HEK293T (cell line): ENCODE measurements around the gene AHI1.

Source experiments
- ARNT ChIP-seq: fragments of 450-650 bp; IDR thresholded peaks from 2 replicates; pipeline ENCODE4 v1.6.1; 2017; ENCODE audit warnings: mild to moderate bottlenecking
- FOXA1 ChIP-seq: fragments of 450-650 bp; IDR thresholded peaks from 2 replicates; pipeline ENCODE4 v1.6.1; 2016; ENCODE audit warnings: mild to moderate bottlenecking
- FOXK2 ChIP-seq: fragments of 450-650 bp; IDR thresholded peaks from 2 replicates; pipeline ENCODE4 v1.6.1; 2016; ENCODE audit warnings: mild to moderate bottlenecking
- NFRKB ChIP-seq: fragments of 450-650 bp; IDR thresholded peaks from 2 replicates; pipeline ENCODE4 v1.6.1; 2016; ENCODE audit warnings: mild to moderate bottlenecking, moderate library complexity
- SP1 ChIP-seq: fragments of 450-650 bp; IDR thresholded peaks from 2 replicates; pipeline ENCODE4 v1.6.1; 2017
- SUZ12 ChIP-seq: fragments of 450-650 bp; IDR thresholded peaks from 2 replicates; pipeline ENCODE4 v1.6.1; 2016; ENCODE audit warnings: mild to moderate bottlenecking
- ZNF384 ChIP-seq: fragments of 450-650 bp; IDR thresholded peaks from 2 replicates; pipeline ENCODE4 v1.6.1; 2016

DNA sequence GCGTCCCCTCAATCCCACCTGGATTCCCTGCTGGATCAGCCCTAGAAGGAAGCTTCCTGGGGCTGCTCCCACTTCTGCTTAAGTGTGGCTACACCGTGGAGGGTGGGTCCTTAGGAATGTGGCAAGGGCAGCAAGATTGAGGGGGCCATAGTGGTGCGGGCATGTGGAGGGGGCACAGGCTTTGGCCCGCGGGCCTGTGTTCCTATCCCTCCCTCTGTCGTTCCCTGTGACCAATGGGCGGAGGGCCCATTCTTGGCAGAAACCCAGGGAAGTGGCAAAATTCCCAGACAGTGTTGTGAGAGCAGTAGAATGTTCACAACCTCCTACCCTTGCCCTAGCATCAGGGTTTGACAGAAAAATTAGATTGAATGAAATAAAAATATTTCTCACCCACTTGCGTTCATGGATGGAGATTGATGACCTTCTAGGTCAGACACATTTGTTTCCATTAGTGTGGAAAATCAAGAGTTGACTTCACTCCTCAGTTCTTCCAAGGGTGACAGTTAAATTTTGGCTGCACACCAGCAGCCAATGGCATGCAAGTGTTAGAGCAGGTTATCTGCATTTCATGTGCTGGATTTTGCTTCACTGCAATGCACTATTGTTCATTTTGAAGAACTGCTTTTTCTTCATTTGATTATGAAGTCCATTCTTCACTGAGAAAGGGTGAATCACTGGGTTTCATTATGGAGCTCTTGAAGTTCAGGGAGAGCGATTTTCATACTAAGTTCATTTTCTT is 49.3 kb upstream of the AHI1 start:
- no peak for TF ChIP-seq FOXA1
- no peak for TF ChIP-seq ZNF384
- TF ChIP-seq SP1 = no peak
- no peak for TF ChIP-seq NFRKB
- TF ChIP-seq ARNT = no peak
- TF ChIP-seq SUZ12 = no peak
- TF ChIP-seq FOXK2 = no peak
